BLaER1 treated with 17β-estradiol and CSF1 and Interleukin-3, amounts not matched to agents 10 nM and 100 nM (cell line): ENCODE results near the gene STK39.

ENCODE experiments used
- H3K27ac ChIP-seq, 11 experiments: shearing (Covaris generic); formaldehyde crosslinking; 2 replicates each; pipeline ENCODE4 v1.8.1; 2022
- H3K27me3 ChIP-seq, 11 experiments: shearing (Covaris generic); formaldehyde crosslinking; 2 replicates each; pipeline ENCODE4 v1.8.1; 2022
- H3K36me3 ChIP-seq, 11 experiments: shearing (Covaris generic); formaldehyde crosslinking; 2 replicates each; pipeline ENCODE4 v1.8.1; 2022
- H3K4me1 ChIP-seq, 10 experiments: shearing (Covaris generic); formaldehyde crosslinking; 2 replicates each; pipeline ENCODE4 v1.8.1; 2022
- H3K4me2 ChIP-seq, 11 experiments: shearing (Covaris generic); formaldehyde crosslinking; 2 replicates each; pipeline ENCODE4 v1.8.1; 2022
- H3K4me3 ChIP-seq, 10 experiments: shearing (Covaris generic); formaldehyde crosslinking; 2 replicates each; pipeline ENCODE4 v1.8.1; 2022
- H3K9ac ChIP-seq, 11 experiments: shearing (Covaris generic); formaldehyde crosslinking; 2 replicates each; pipeline ENCODE4 v1.8.1; 2022
- H3K9me3 ChIP-seq, 11 experiments: shearing (Covaris generic); formaldehyde crosslinking; replicated peaks in 1 of 11; 2 replicates each; pipeline ENCODE4 v1.8.1; 2022
- H4K20me1 ChIP-seq, 11 experiments: shearing (Covaris generic); formaldehyde crosslinking; 2 replicates each; pipeline ENCODE4 v1.8.1; 2022
- Cebpa-rat ChIP-seq, 11 experiments: shearing (Covaris generic); IDR thresholded peaks; 2 replicates each; pipeline ENCODE4 v1.8.1; 2022

STK39 gene

GRCh38 chr2:168025487-168026202, 221.8 kb downstream of the STK39 start:
- H3K4me2 ChIP-seq: peak overlapping the region in 10 of 11 experiments; percentile 1 to 75 (median 50); a peak in 18 of 22 replicates
- H3K27me3 ChIP-seq: no peaks in the 10 kb centered on the region
- H3K4me3 ChIP-seq: no peak overlapping the region
- TF ChIP-seq Cebpa-rat (IDR thresholded peaks at IDR 0.05): no peak
- peaks cover 0 to 84% (median 45%) of the 10 kb centered on the region in 11 experiments; a peak in 18 of 22 replicates for H3K36me3 ChIP-seq
- H3K9me3 ChIP-seq: no peaks in the 10 kb centered on the region
- H3K27ac ChIP-seq: peak overlapping the region in 4 of 11 experiments; percentile 18 to 35 (median 33); a peak in 2 of 22 replicates
- H3K9ac ChIP-seq: no peak overlapping the region; a peak in 1 of 22 replicates
- H3K4me1 ChIP-seq: peaks cover 19 to 29% (median 26%) of the 10 kb centered on the region in 10 experiments; a peak in 19 of 20 replicates
- no peaks in the 10 kb centered on the region; a peak in 1 of 22 replicates for H4K20me1 ChIP-seq

GRCh38 chr2:168024459-168024858, 222.9 kb downstream of the STK39 start:
- H3K4me3 ChIP-seq: no peak overlapping the region
- H3K4me2 ChIP-seq: peak overlapping the region in 10 of 11 experiments; percentile 4 to 75 (median 18); a peak in 14 of 22 replicates
- no peak overlapping the region for H3K9ac ChIP-seq
- peaks cover 0 to 72% (median 42%) of the 10 kb centered on the region in 11 experiments; a peak in 17 of 22 replicates for H3K36me3 ChIP-seq
- H3K27me3 ChIP-seq: no peaks in the 10 kb centered on the region
- H3K27ac ChIP-seq: no peak overlapping the region; a peak in 1 of 22 replicates
- TF ChIP-seq Cebpa-rat (IDR thresholded peaks at IDR 0.05): no peak
- no peaks in the 10 kb centered on the region for H3K9me3 ChIP-seq
- peaks cover 19 to 29% (median 26%) of the 10 kb centered on the region in 10 experiments; a peak in 19 of 20 replicates for H3K4me1 ChIP-seq
- no peaks in the 10 kb centered on the region; a peak in 1 of 22 replicates for H4K20me1 ChIP-seq

- H3K4me2 ChIP-seq: no peak overlapping the region
- TF ChIP-seq Cebpa-rat (IDR thresholded peaks at IDR 0.05): no peak
- no peak overlapping the region for H3K9ac ChIP-seq
Measured at GRCh38 chr2:168021800-168022587, 225.4 kb downstream of the STK39 start.

GRCh38 chr2:168015274-168015953, 232.0 kb downstream of the STK39 start:
- Histone ChIP-seq H4K20me1 (peaks cover 0 to 5% (median 0%) of the 10 kb centered on the region in 11 experiments; a peak in 1 of 22 replicates), H3K9me3 (no peaks in the 10 kb centered on the region; a peak in 1 of 22 replicates), H3K27me3 (no peaks in the 10 kb centered on the region; a peak in 1 of 22 replicates), H3K4me3 (no peak overlapping the region), H3K9ac (no peak overlapping the region), H3K27ac (no peak overlapping the region; a peak in 1 of 22 replicates), H3K4me2 (peak overlapping the region in 3 of 11 experiments; percentile 62 to 75 (median 69); a peak in 2 of 22 replicates), H3K4me1 (peaks cover 0 to 61% (median 27%) of the 10 kb centered on the region in 10 experiments; a peak in 17 of 20 replicates), H3K36me3 (peaks cover 3 to 46% (median 27%) of the 10 kb centered on the region in 11 experiments; a peak in 19 of 22 replicates)
- TF ChIP-seq Cebpa-rat (IDR thresholded peaks at IDR 0.05): no peak

More at GRCh38 chr2:168021800-168022587, 225.4 kb downstream of the STK39 start:
- Histone ChIP-seq H3K9me3 (no peaks in the 10 kb centered on the region), H3K4me3 (no peak overlapping the region), H3K4me1 (peaks cover 19 to 31% (median 28%) of the 10 kb centered on the region in 10 experiments), H3K27me3 (no peaks in the 10 kb centered on the region), H4K20me1 (no peaks in the 10 kb centered on the region; a peak in 1 of 22 replicates), H3K27ac (no peak overlapping the region), H3K36me3 (peaks cover 0 to 53% (median 26%) of the 10 kb centered on the region in 11 experiments; a peak in 17 of 22 replicates)

GRCh38 chr2:168009900-168010299, 237.5 kb downstream of the STK39 start:
- Histone ChIP-seq H3K27ac (no peak overlapping the region), H3K4me2 (no peak overlapping the region), H4K20me1 (peaks cover 0 to 5% (median 0%) of the 10 kb centered on the region in 11 experiments; a peak in 1 of 22 replicates), H3K4me1 (peaks cover 0 to 35% (median 23%) of the 10 kb centered on the region in 10 experiments; a peak in 17 of 20 replicates), H3K4me3 (no peak overlapping the region), H3K9ac (no peak overlapping the region), H3K27me3 (no peaks in the 10 kb centered on the region; a peak in 1 of 22 replicates), H3K9me3 (peaks cover 0 to 16% (median 0%) of the 10 kb centered on the region in 11 experiments; a peak in 3 of 22 replicates), H3K36me3 (peaks cover 20 to 83% (median 67%) of the 10 kb centered on the region in 11 experiments)
- no peak for TF ChIP-seq Cebpa-rat (IDR thresholded peaks at IDR 0.05)

- TF ChIP-seq Cebpa-rat (IDR thresholded peaks at IDR 0.05): no peak
- Histone ChIP-seq H3K4me2 (no peak overlapping the region), H3K27me3 (no peaks in the 10 kb centered on the region; a peak in 1 of 22 replicates)
Measured at GRCh38 chr2:168008646-168009195, 238.7 kb downstream of the STK39 start.

GRCh38 chr2:168006498-168006897, 240.9 kb downstream of the STK39 start:
- no peaks in the 10 kb centered on the region; a peak in 1 of 22 replicates for H3K27me3 ChIP-seq
- H3K9me3 ChIP-seq: peaks cover 0 to 16% (median 0%) of the 10 kb centered on the region in 11 experiments; a peak in 2 of 22 replicates
- no peak overlapping the region for H3K9ac ChIP-seq
- peaks cover 17 to 88% (median 59%) of the 10 kb centered on the region in 11 experiments for H3K36me3 ChIP-seq
- H4K20me1 ChIP-seq: no peaks in the 10 kb centered on the region
- H3K4me3 ChIP-seq: no peak overlapping the region
- TF ChIP-seq Cebpa-rat (IDR thresholded peaks at IDR 0.05): no peak
- H3K4me2 ChIP-seq: no peak overlapping the region
- H3K27ac ChIP-seq: no peak overlapping the region
- H3K4me1 ChIP-seq: peaks cover 14 to 26% (median 22%) of the 10 kb centered on the region in 10 experiments

More at GRCh38 chr2:168008646-168009195, 238.7 kb downstream of the STK39 start:
- H3K36me3 ChIP-seq: peaks cover 20 to 86% (median 68%) of the 10 kb centered on the region in 11 experiments
- H3K27ac ChIP-seq: no peak overlapping the region
- no peaks in the 10 kb centered on the region for H4K20me1 ChIP-seq
- H3K9me3 ChIP-seq: peaks cover 0 to 16% (median 0%) of the 10 kb centered on the region in 11 experiments; a peak in 3 of 22 replicates
- peaks cover 0 to 30% (median 14%) of the 10 kb centered on the region in 10 experiments; a peak in 19 of 20 replicates for H3K4me1 ChIP-seq
- H3K9ac ChIP-seq: no peak overlapping the region
- no peak overlapping the region for H3K4me3 ChIP-seq

GRCh38 chr2:168005586-168005985, 241.8 kb downstream of the STK39 start:
- Histone ChIP-seq H3K9me3 (peaks cover 0 to 16% (median 0%) of the 10 kb centered on the region in 11 experiments; a peak in 2 of 22 replicates), H3K4me2 (no peak overlapping the region; a peak in 1 of 22 replicates), H3K36me3 (peaks cover 17 to 90% (median 54%) of the 10 kb centered on the region in 11 experiments), H3K4me3 (no peak overlapping the region), H3K27ac (no peak overlapping the region), H4K20me1 (no peaks in the 10 kb centered on the region), H3K27me3 (no peaks in the 10 kb centered on the region), H3K4me1 (peaks cover 14 to 25% (median 21%) of the 10 kb centered on the region in 10 experiments), H3K9ac (no peak overlapping the region)
- TF ChIP-seq Cebpa-rat (IDR thresholded peaks at IDR 0.05): no peak
